HL-60 (cell line): ENCODE results near the gene UFC1.

Experiments
- CTCF ChIP-seq: IDR thresholded peaks from one replicate; pipeline ENCODE4 v1.5.1; 2011; ENCODE audit warnings: low read length, control low read depth, inconsistent platforms; ENCODE audit not compliant: insufficient read depth
- POLR2AphosphoS5 ChIP-seq: IDR thresholded peaks from 2 replicates; pipeline ENCODE4 v1.6.1; 2012; ENCODE audit warnings: low read depth

GRCh38 chr1:161196521-161197451 lies 43.0 kb downstream of the UFC1 start:
- TF ChIP-seq POLR2AphosphoS5 (no peak), CTCF (no peak)
